ENCODE results near the gene FAIM2.

Gene FAIM2

GRCh38 chr12:49877066-49877465 is 26.6 kb downstream of the FAIM2 start:
- in situ Hi-C loops (cut with MboI; ENCODE audit: low sequenced_read_pairs, unreplicated experiment) = no loop called here
- DNase-seq (ENCODE audit: low spot score) = no peak
- TF ChIP-seq, protein P1, sequence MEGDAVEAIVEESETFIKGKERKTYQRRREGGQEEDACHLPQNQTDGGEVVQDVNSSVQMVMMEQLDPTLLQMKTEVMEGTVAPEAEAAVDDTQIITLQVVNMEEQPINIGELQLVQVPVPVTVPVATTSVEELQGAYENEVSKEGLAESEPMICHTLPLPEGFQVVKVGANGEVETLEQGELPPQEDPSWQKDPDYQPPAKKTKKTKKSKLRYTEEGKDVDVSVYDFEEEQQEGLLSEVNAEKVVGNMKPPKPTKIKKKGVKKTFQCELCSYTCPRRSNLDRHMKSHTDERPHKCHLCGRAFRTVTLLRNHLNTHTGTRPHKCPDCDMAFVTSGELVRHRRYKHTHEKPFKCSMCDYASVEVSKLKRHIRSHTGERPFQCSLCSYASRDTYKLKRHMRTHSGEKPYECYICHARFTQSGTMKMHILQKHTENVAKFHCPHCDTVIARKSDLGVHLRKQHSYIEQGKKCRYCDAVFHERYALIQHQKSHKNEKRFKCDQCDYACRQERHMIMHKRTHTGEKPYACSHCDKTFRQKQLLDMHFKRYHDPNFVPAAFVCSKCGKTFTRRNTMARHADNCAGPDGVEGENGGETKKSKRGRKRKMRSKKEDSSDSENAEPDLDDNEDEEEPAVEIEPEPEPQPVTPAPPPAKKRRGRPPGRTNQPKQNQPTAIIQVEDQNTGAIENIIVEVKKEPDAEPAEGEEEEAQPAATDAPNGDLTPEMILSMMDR (IDR thresholded peaks at IDR 0.05; ENCODE audit: borderline replicate concordance, control extremely low read depth, extremely low read depth, insufficient read depth, missing control alignments) = no peak

DNA sequence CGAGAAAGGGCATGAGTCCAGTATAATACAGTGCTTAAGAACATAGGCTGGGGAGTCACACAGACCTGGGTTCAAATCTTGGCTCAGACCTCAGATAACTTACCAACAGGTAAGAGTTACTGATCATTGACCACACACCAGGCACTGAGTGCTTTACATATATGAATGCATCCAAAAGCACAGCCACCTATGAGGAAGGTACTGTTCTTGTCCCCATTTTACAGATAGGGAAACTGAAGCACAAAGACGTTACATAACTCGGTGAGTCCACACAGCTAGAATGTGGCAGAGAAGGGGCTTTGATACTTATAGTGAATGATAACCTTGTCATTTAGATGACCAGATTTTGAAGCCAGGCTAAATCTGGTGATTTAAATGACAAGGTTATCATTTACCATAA is 27.6 kb downstream of the FAIM2 start:
- in situ Hi-C loops (cut with MboI; ENCODE audit: low sequenced_read_pairs, unreplicated experiment) = no loop called here
- TF ChIP-seq, protein P1 (IDR thresholded peaks at IDR 0.05; ENCODE audit: borderline replicate concordance, control extremely low read depth, extremely low read depth, insufficient read depth, missing control alignments) = no peak
- DNase-seq (ENCODE audit: low spot score) = no peak

DNA sequence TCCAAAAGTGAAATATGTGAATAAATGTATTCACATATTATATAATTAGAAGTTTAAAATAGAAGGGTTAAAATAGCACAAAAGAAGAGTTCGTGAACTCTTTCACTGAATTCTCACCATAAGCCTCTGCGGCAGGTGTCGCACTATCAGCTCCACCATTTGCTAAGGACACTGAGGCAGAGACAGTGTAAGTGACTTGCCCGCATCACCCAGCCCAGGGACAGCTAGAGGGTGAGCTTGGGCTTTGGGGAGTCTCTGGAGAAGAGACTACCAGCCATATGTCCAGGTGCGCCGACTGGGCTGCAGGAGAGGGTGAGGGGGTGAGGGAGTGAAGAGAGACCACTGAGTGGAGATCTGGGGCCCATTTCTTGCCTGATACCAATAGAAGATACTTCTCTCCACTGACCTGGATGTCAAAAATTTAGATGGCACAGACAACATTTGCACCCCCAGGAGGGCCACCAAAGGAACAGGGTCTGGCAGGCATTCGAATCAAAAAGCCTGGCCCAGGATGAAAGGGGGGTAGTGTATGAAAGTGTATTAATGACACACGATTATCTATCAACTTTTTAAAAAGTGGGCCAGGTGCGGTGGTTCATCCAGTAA is 28.5 kb downstream of the FAIM2 start:
- TF ChIP-seq, protein P1 (IDR thresholded peaks at IDR 0.05; ENCODE audit: borderline replicate concordance, control extremely low read depth, extremely low read depth, insufficient read depth, missing control alignments) = no peak
- in situ Hi-C loops (cut with MboI; ENCODE audit: low sequenced_read_pairs, unreplicated experiment) = no loop called here
- no peak for DNase-seq (ENCODE audit: low spot score)

DNA sequence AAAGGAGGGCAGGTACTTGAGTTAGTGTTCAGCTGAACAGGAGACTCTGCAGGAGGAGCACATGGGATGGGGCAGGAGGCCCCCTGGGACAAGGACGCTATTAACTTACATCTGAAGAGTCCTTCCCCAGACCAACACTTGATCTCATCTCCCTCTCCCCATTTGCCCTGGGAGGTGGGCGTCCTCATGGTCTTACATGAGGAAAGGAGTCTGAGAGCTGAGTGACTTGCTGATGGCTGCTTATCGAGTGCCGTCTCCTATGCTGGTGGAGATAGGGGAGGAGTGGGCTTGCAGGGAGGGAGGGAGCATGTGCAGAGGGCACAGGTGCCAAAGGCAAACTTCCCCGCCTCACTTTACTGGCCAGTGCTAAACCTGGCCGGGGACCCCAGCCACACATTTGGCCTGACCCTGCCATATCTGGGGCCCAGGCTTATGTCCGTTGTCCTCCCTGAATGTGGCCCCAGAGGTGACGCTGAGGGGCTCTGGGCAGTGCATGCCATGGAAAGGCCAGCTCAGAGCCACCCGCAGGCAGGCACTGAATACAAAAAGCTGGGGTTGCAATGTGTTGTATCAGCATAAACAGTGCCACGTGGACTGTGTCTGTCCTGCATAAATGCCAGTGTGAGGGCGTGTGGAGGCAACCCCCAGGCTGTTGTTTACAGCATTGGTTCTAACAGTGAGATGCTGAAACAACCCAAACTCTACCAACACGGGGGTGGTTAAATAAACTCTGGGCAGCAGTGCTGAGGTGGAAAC is 29.4 kb downstream of the FAIM2 start:
- no peak for DNase-seq (ENCODE audit: low spot score)
- TF ChIP-seq, protein P1 (IDR thresholded peaks at IDR 0.05; ENCODE audit: borderline replicate concordance, control extremely low read depth, extremely low read depth, insufficient read depth, missing control alignments) = no peak
- in situ Hi-C loops (cut with MboI; ENCODE audit: low sequenced_read_pairs, unreplicated experiment) = no loop called here

GRCh38 chr12:49873361-49873934 is 30.3 kb downstream of the FAIM2 start:
- TF ChIP-seq, protein P1 (IDR thresholded peaks at IDR 0.05; ENCODE audit: borderline replicate concordance, control extremely low read depth, extremely low read depth, insufficient read depth, missing control alignments) = no peak
- DNase-seq (ENCODE audit: low spot score) = no peak
- in situ Hi-C loops (cut with MboI; ENCODE audit: low sequenced_read_pairs, unreplicated experiment) = no loop called here

DNA sequence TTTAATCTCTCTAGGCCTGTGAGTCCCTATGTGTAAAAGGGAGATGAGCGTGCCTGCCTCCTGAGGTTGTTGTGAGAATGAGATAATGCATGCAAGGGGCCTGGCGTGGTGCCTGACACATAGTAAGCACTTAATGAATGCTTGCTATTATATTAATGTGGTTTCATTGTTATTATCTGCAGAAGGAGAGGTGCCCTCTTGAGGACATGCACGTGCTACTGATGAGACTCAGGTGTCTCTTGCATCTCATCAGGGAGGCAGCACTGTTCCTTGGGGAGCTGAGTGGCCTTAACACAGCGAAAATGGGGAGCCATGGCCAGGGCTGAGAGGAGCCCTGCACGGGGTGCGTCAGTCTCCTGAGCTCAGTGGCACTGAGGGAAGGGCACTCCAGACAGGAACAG is 30.9 kb downstream of the FAIM2 start:
- DNase-seq (ENCODE audit: low spot score) = no peak
- TF ChIP-seq, protein P1 (IDR thresholded peaks at IDR 0.05; ENCODE audit: borderline replicate concordance, control extremely low read depth, extremely low read depth, insufficient read depth, missing control alignments) = no peak
- in situ Hi-C loops (cut with MboI; ENCODE audit: low sequenced_read_pairs, unreplicated experiment) = no loop called here
